ENCODE results near the gene TMEM72.

DNA sequence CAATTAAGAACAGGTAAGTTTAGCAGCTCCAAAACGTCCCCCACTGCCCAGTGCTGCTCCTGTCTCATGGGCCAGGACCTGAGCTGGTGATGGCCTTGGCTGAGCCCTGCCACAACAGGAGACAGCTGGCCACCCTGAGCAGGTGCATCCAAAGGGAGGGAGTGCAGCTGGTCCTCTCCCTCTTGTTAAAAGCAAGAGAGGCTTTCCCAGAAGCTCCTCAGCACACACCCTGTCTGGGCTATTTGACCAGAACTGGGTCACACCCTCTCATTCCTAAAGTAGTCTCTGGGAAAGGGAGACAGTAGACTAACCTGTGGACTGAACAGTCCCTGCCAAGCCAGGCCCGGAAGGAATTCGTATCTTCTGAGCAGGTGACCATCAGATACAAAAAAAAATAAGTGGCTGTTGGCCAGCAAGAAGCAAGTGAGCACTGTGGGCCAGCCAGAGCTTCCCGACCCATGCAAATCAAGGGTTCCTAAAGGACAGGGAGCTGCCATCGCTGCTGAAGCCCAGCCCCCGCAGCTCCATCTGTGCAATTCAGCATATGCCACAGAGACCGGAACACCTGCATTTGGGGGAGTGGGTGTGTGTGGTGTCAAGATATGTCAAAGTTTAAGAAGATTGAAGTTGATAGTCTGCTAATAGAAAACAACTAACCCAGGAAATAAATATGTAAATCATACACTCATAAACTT, 2.1 kb upstream of the TMEM72 start:
- TF ChIP-seq CTCF (conservative IDR thresholded peaks at IDR 0.05; ENCODE audit: low read length) (no peak), EZH2phosphoT487 (IDR thresholded peaks at IDR 0.05; ENCODE audit: borderline replicate concordance) (no peak)
